ENCODE data around the gene RBMS3.

DNA sequence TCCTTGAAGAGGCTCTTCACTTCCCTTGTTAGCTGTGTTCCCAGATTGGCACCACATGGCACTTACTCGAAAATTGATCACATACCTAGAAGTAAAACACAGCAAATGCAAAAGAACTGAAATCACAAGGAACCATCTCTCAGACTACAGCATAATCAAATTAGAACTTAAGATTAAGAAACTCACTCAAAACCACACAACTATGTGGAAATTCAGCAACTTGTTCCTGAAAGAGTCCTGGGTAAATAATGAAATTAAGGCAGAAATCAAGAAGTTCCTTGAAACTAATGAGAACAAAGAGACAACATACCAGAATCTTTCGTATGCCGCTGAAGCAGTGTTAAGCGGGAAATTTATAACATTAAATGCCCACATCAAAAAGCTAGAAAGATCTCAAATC is 759.3 kb downstream of the RBMS3 start:
- TF ChIP-seq, protein P1, sequence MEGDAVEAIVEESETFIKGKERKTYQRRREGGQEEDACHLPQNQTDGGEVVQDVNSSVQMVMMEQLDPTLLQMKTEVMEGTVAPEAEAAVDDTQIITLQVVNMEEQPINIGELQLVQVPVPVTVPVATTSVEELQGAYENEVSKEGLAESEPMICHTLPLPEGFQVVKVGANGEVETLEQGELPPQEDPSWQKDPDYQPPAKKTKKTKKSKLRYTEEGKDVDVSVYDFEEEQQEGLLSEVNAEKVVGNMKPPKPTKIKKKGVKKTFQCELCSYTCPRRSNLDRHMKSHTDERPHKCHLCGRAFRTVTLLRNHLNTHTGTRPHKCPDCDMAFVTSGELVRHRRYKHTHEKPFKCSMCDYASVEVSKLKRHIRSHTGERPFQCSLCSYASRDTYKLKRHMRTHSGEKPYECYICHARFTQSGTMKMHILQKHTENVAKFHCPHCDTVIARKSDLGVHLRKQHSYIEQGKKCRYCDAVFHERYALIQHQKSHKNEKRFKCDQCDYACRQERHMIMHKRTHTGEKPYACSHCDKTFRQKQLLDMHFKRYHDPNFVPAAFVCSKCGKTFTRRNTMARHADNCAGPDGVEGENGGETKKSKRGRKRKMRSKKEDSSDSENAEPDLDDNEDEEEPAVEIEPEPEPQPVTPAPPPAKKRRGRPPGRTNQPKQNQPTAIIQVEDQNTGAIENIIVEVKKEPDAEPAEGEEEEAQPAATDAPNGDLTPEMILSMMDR (IDR thresholded peaks at IDR 0.05), result no peak
- TF ChIP-seq POLR2AphosphoS5 (IDR thresholded peaks at IDR 0.05), result no peak
